ENCODE results near the gene P2RY2. TPM values are rescaled to one million over a fixed set of nuclear protein-coding genes. Genes with fewer than 3 reads are reported as not detected.

P2RY2 gene
- total RNA-seq, 1 donor from 2014 or later = 0.07 TPM

DNA sequence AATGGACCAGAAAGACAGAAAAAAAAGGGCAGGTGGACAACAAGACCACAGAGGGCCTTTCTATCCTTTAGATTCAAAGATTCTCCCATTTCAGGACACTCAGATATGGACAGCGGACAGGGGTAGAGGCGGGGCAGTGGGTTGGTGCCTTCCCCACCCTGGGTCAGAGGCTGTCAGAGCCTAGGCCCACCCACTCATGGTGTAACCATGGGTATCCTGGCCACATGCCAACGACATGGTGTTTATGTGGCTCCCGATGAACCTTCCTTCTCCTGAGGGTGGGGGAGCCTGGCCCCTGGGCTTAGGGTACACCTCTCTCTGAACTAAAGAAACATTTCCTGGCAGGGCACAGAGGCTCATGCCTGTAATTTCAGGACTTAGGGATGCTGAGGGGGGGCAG lies 14.3 kb upstream of the P2RY2 start:
- intact Hi-C loops (cut with micrococcal nuclease) = no loop called here

DNA sequence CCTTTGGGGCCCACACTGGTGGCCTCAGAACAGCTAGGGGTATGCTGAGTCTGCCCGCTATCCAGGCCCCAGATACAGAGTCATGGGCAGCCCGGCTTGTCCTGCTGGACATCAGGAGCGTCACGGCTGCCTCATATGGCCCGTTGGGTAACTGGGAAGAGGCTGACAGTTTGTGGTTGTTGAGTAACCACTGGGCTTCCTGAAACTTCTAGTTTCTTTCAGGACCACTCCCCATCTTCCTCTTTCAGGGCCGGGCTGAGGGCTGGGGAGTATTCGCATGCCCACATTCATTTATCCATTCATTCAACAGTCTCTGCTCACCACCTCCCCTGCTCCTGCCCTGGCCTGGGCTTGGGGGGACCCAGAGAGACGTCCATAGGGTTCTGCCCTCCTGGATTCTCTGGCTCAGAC lies 13.4 kb upstream of the P2RY2 start:
- intact Hi-C loops (cut with micrococcal nuclease) = no loop called here

DNA sequence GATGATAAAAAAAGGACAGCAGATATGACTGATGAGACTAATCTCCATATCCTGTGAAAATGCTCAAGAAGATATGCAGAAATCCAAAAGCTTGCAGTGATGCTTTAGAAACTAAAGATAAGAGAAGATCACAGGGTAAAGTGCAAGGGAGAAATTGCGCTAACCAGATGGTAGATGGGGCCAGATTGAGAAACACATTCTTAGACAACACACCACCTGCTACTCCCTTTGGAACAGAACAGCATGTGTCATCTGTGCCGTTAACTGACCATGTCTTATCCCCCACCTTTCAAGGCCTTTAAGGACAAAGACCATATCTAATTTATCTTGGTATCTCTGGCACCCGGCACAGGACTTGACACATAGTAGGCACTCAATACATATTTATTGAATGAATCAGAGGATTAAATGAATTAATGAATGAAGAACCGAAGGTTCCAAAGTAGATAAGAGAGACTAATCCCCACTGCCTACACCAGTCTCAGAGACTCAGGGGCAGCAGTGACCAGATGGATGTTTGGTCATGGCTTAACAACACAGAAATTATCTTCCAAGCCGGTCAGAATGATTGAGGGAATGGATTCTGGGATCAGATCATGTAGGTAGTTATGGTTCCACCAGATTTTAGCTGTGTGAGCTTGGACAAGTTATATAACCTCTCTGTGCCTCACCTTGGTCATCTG lies 12.3 kb upstream of the P2RY2 start:
- intact Hi-C loops (cut with micrococcal nuclease) = no loop called here

DNA sequence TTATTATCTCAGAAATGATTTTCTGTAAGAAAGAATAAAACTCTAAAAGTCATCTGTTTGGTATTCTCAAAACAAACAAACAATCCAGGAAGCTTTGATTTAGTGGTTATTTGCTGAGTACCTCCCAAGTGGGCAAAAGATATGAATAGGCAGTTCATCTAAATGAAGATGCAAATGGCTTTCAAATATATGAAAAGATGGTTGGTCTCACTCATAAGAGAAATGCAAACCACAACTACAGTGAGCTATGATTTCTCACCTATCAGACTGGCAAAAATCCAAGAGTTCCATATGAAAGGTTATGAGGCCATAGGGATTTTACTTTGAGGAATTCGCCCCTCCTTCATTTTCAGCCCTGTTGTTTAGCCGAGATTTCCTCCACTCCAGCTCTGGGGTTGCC lies 11.3 kb upstream of the P2RY2 start:
- intact Hi-C loops (cut with micrococcal nuclease) = no loop called here

DNA sequence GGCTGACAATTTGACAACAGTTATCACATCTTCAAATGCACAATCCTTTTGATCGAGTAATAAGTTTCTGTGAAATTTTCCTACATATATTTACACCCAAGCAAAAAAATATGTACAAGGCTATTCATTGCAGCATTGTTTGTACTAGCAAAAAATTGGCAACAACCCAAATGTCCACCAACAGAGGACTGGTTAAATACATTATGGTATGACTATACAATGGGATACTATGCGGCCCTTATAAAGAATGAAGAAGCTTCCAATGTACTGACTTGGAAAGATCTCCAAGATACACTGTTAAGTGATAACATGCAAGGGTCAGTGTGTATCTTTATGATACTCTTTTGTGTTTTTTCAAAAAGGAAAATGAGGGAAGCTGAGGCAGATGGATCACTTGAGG lies 8.2 kb upstream of the P2RY2 start:
- intact Hi-C loops (cut with micrococcal nuclease) = no loop called here

DNA sequence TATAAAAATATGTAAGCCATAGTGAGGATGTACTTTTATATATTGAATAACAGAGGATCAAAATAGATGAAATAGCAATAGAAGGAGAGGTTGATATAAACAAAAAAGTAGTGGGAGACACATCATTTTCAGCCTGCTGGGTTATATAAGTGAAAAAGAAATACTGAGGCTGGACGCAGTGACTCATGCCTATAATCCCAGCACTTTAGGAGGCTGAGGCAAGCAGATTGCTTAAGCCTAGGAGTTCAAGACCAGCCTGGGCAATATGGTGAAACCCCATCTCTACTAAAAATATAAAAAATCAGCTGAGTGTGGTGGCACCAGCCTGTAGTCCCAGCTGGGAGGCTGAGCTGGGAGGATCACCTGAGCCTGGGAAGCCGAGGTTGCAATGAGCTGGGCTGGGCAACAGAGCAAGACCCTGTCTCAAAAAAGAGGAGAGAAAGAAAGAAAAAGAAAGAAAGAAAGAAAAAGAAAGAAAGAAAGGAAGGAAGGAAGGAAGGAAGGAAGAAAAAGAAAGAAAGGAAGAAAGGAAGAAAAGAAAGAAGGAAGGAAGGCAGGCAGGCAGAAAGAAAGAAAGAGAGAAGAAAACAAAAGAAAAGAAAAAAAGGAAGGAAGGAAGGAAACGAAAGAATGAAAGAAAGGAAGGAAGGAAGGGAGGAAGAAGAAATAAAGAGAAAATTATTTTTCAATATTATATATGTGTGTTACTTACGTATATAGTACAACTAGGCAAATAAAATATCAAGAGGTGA lies 7.0 kb upstream of the P2RY2 start:
- intact Hi-C loops (cut with micrococcal nuclease) = no loop called here

DNA sequence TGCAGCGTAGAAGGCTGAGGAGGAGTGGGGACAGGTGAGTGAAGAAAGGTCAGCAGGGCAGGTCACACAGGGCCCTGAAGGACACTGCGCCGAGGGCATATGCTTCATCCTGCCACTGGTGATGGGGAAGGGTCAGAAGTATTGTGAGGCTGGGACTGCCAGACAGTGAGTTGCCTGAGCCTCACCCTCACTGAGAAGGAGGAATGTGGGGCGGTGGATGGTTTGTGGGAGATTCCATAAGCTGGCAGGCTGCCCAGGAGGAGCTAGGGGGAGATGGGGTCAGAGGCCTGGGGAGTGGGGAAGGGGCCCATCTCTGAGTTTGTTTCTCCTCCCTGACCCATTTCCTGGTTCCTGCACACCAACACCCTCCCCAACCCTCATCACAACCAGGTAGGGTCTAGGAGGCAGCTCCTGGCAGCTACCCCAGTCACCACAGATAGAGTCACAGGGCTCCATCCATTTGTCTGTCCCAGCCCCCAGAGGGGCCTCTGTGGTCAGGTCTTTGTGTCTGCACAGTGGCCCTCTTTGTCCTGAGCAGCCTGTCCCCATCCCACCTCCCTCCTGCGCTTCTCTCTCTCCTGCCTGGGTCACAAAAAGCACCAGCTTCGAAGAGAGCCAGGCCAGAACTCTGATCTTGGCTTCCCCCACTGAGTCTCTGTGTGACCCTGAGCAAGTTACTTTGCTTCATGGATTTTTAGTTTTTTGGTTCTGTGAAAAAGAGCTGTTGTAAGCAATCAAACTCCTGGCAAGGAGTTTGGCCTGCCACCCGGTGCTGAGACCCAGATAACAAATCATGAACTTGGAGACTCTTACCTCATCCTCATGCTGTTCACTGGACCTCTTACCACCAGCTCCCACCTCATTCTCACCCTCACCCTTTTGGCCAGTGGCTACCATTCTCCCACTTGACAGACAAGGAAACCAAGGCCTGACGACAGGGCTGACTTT lies 4.6 kb upstream of the P2RY2 start:
- intact Hi-C loops (cut with micrococcal nuclease) = no loop called here

DNA sequence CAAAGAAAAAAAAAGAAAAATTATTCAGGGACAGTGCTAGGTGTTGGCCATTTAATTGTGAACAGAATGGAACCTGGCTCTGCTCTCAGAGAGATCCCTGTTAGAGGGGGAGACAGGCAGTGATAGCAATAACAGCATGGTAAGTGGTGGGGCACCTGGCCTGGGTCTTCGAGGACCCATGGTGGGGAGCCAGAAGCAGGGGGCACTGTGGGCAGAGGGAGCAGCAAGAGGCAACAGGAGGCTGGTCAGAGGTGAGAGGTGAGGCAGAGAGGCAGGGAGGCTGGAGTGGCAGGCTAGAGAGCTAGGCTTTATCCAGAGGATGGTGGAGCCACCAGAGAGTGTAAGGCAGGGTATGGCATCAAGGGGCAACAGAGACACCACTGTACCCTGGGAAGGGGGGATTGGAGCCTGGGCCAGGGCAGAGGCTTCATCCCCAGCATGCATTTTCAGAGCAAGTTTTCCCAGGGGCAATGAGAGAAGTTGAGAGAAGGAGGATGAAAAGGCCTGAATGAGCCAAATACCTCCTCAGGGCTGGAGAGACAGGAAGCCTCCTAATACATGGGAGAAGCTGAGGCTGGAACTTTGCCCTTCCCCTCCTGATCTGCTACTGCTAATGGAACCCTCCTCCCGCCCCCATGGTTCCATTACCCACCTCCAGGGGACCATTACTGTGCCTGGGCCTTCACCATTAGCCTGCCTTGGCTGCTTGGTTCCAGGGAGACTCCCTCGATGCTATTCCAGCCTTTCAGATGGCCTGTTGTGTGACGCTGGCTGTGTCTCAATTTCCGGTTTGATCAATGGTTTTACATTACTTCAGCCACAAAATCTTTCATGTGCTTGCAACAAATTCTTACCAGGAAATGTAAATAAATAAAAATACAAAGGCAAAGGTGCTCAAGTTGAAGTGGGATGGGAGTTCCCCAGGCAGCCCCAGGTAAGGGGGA lies 2.6 kb upstream of the P2RY2 start:
- intact Hi-C loops (cut with micrococcal nuclease) = no loop called here

DNA sequence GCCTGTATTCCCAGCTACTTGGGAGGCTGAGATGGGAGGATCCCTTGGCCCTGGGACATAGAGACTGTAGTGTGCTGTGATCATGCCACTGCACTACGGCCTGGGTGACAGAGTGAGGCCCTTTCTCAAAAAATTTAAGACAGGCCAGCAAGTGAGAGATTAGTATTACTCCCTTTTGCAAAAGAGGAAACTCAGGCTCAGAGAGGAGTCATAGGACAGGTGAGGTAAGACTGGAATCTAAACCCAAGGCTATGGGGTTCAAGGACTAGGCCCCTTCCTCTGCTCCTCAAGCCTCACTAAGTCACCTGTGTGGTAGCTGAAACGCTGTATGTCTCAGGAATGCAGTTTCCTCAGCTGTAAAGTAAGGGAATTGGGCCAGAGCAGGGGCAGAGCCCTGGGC lies 1.6 kb upstream of the P2RY2 start:
- intact Hi-C loops (cut with micrococcal nuclease) = no loop called here

DNA sequence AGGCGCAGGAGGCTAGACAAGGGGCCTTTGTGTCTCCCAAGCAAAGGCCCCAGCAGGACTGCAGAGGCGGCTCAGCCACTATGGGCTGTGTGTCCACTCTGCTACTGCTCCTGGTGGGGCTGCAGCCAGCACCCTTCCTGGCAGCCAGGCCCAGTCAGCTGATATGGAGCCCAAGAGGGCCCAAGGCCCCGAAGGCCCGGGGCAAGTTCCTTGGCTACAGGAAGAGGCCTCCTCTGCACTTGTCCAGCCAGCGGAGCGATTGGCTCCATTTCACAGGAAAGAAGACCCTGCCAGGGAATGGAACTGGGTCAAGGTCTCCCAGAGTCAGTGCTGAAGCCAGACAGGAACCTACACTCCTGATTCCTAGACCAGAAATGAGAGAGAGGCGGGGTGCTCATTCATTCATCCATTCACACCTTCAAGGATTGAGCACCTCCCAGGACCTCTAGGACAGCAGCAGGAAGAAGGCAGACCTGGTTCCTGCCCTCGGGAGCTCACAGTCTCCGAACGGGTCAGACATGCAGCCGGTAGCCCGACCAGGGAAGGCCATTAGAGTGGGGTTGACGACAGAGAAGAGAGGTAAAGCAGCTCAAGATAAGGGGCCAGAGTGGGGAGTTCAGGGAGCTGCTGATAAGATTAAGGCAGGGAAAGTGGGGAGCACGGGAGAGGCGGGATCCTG lies 811 bp upstream of the P2RY2 start:
- intact Hi-C loops (cut with micrococcal nuclease) = no loop called here

DNA sequence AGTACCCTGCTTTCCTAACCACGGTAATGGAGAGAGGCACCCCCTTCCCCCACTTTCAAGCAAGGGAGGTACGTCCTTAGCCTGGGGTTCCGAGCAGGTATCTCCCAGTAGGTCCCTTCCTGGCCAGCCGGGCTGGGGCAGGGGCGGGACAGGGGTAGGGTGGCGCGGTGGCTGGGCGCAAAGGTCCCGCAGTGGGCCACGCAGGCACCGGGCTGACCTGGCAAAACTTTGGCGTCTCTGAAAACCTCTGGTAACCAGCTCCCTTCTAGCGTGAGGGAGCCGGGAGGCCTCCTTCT lies 323 bp upstream of the P2RY2 start:
- intact Hi-C loops (cut with micrococcal nuclease) = no loop called here

DNA sequence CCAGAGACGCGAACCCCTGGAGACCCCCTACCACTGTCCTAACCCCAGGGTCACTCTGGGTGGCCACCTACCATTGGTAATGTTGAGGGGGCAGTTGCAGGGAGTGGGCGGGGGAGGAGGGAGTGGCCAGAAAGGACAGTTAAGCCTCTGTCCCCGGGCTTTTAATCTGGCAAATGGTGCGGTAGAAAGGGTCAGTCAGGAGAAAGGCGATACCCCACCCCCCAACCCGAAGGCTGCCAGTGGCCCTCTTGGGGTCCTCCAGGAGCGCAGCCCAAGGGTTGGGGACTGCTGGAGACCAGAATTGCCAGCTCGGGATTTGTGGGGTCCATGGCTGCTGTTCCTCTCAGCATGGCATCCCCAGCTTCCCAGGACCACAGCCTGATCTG lies 742 bp downstream of the P2RY2 start:
- intact Hi-C loops (cut with micrococcal nuclease) = no loop called here

DNA sequence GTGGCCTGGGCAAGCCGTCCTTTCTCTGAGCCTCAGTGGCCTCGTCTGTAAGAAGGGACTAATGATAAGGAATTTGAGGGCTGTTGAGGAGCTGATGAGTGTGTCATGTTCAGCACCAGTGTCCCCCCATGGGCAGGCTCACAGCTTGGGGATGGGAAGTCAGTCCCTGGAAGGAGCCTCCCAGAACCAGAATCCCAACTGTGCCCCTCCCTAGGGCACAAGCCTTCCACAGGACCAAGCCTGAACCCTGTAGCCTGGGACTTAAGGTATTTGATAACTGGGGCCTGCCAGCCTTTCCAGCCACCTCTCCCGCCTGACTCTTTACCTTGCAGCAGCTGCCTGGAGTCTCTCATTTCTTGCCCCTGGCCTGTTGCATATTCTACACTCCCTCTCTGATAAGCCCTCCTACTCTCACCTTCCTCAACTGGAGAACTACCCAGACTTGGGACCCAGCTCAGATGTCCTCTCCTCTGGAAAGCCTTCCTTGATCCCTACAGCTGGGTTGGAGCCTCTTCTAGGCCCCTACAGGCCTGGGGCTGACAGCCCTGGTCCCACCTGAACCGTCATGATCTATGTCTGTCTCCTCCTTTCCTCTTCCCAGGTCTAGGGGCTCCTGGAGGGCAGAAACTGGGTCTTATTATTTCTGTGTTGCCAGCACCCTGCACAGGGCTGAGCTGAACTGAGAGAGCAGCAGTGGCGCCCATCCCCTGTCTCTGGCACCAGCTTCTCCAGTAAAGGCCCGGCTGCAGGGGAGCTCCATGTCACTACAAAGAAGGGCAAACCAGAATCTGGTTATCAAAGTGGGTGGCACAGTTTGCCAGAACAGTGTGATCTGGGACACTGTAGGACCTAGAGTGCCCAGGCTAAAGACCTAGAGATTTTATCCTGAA lies 1.6 kb downstream of the P2RY2 start:
- intact Hi-C loops (cut with micrococcal nuclease) = no loop called here

DNA sequence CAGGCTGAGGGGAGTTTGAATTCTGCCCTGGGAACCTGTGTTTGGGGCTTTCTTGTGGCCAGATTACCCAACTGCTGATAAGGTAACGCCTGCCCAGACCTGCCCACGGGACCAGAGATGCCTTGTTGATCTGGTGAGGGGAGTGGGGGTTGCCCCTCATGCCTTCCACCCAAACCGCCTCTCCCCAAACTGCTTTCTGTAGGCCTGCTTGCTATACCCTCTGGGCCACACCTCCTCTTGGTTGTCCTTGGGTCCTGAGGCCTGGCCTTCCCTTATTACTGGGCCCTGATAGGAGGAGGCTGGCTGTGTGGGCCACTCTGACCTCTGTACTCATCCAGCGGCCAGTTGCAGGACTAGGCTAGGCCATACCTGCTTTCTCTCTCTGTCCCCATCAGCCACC lies 3.4 kb downstream of the P2RY2 start:
- intact Hi-C loops (cut with micrococcal nuclease) = no loop called here

DNA sequence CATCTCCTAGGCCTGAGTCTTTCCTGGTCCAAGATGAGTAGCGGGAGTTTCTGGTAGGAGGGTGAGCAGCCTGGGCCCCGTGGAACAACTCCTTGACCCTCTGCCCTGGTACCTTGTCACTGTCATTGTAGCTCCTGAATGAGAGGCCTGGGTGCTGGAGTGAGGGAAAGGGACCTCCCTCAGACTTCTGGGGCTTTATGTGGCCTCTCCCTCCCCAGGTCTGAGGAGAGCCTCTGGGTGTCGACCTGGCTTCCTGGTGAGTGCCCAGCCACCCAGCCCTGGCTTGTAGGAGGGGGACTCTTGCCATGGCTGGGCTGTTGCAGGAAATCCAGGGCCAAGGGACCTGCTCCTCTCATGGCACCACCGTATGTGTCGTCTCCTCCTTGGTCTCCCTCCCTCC lies 3.9 kb downstream of the P2RY2 start:
- intact Hi-C loops (cut with micrococcal nuclease) = no loop called here

DNA sequence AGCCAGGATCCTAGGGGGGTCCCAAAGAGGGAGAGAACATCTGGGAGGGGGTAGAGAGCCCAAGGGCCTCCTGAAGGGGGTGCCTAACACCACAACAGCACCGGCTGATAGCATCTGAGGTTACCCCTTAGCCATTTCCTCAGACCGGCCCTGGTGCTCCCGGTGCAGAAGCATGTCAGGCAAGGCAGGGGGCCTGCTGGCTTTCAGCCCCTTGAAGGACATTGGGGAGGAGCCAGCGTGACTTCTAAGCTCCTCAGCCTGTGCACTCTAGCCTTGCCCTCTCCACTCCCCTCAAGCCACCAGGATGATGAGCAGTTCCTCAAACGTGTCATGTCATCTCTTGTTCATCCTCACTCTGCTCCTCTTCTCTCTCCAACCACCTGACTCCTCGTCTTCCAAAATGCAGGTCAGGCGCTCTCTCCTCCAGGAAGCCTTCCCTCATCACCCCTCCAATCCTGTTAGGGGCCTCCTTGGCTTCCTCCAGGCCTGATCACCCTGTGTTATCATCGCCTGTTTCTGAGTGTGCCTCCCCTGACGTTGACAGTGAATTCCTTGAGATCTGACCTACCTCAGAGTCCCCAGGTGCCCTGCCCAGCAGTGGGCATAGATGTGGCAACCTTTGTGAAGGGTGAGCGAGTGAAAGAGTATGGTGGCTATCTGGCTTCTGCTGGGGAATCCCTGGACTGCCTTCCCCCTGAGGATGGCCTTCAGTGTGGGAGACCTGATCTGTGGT lies 6.1 kb downstream of the P2RY2 start:
- intact Hi-C loops (cut with micrococcal nuclease) = no loop called here

DNA sequence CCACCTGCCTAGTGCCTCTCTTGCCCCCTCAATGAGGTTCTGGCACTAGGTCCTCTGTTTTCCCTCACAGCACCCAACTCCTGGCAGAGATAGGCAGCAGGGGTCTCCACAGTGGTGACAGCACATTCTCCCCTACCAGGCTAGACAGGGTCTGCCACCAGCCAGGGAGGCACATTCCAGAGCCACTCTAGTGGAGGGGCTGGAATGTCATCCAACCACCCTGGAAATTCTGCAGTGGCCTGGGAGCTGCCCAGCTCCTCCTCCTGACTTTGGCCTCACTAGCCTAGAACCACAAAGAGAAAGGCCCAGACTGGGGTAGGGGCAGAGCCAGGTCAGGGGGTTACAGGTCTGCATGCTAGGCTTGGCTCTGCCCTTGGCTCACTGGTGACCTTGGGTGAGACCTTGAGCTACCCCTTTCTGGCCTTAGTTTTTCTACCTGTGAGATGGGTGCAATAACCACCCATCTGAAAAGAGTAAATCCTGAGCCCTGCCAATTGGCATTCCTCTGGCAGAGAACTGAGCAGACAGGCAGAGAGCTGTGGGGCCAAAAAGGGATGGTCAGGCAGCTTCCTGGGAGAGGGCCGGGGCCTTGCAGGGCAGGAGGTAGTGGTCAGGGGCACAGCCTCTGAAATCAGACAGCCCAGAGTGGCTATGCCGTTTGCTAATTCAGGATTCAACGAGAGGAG lies 7.1 kb downstream of the P2RY2 start:
- intact Hi-C loops (cut with micrococcal nuclease) = no loop called here

DNA sequence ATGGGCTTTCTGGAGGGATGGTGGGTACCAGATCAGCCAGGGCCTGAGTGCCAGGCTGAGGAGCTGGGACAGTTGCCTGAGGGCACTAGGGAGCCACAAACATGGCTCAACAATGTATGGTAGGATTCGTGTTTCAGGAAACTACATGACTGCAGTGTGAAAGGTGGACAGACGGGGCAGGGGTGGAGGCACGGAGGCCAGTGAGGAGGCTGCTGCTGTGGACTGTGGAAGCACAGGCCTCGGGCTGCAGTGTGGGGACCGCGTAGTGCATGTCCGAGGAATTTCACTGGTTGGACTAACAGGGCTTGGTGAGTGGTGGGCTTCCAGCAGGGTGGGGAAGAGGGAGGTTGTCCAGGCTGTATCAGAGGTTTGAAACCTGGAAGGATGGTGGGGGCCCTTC lies 7.8 kb downstream of the P2RY2 start:
- intact Hi-C loops (cut with micrococcal nuclease) = no loop called here
